Stromal cell of bone marrow (primary cell): Measurements from ENCODE around the gene ATR.

Experiments
- DNase-seq: peaks from one replicate; pipeline ENCODE4 v3.0.0-alpha.2; 2012; ENCODE audit warnings: low read depth

The ATR gene

DNA sequence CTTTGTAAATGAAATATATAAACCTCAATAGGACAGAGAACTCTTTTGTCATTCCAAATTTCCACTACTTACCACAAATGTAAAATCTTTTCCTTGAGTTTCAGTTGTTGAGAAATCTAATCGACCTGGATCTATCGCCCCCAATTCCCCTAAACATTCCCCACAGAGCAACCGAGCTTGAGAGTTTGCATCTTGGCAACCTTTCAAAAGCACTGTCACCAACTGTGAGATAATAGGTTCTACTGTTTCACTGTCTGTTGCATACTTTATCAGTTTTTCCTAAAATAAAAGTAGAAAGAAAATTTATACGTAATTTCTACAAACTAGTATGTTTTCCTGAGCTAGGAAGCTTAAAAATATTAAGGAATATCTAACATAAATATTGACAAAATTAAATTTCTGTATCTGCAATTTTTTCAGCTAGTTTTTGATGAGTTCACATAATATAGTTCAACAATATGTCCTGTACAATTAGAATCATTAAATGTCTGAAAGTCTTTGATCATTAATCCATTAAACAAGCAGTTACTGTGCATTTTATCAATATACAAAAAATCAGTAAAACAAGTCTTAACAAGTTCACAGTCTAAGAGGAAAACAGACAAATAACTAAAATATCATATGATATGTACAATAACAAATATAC, 54.5 kb downstream of the ATR start:
- DNase-seq = no peak

GRCh38 chr3:142509079-142509478, 69.5 kb downstream of the ATR start:
- no peak for DNase-seq

DNA sequence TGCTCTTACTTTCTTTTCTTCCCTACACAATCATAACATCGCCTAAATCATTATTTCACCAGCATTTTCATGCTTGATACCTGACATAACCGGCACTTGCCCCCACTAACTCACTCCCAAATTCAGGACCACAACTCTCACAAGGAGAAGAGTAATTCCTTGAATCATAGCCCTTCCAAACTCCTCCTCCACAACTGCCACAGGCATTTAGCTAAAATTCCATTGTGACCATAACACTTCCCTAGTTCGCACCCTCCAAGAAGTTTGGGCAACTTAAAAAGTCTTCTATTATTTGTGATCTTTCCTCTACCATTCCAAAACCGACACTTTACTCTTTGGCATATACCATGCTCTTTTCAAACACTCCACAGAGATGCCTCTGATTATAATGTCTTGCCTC, 71.3 kb downstream of the ATR start:
- peak; percentile 2 for DNase-seq

- DNase-seq = no peak
Measured at GRCh38 chr3:142502187-142502985, 76.1 kb downstream of the ATR start.

- peak; percentile 62 for DNase-seq
Measured at GRCh38 chr3:142501004-142501926, 77.3 kb downstream of the ATR start.

- DNase-seq = no peak
Measured at GRCh38 chr3:142500211-142500610, 78.3 kb downstream of the ATR start.

- DNase-seq = no peak
Measured at GRCh38 chr3:142498397-142499180, 79.9 kb downstream of the ATR start.

- no peak for DNase-seq
Measured at GRCh38 chr3:142497729-142498128, 80.8 kb downstream of the ATR start.

- no peak for DNase-seq
Measured at GRCh38 chr3:142495103-142495502, 83.4 kb downstream of the ATR start.

DNA sequence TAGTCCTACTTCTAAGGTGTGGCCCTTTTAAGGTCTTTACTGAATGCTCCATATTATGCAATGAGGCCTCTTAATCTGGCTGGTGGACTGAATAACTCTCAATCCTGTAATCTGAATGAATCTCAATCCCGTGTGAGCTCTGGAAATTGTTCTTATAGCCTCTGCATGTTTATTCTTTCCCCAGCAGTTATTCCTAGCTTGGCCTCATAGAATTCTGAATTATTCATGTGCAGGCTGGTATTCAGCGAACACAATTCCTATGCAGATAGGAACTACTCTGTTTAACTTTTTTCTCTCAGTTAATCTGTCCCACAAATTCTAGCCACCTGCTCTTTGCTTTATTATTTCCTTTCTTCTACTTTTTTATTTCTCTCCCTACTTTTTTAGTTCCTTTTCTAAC, 86.3 kb downstream of the ATR start:
- DNase-seq = no peak

- no peak for DNase-seq
Measured at GRCh38 chr3:142489572-142490323, 88.8 kb downstream of the ATR start.

- no peak for DNase-seq
Measured at GRCh38 chr3:142484912-142485435, 93.6 kb downstream of the ATR start.

DNA sequence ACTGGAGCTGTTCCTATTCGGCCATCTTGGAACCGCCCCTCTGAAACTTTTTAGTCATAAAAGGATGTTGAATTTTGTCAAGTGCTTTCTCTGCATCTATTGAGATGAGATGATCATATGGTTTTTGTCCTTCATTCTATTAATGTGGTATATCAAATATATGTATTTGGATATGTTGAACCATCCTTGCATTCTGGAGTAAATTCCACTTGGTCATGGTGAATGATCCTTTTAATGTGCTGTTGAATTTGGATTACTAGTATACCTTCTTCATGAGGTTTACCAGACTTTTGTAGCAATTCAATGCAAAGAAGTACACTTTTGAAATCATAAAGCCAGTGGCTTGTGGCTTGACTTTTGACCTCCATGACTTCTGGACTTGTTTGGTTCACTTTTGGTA, 97.3 kb downstream of the ATR start:
- no peak for DNase-seq

GRCh38 chr3:142470826-142471225, 107.7 kb downstream of the ATR start:
- DNase-seq = no peak

DNA sequence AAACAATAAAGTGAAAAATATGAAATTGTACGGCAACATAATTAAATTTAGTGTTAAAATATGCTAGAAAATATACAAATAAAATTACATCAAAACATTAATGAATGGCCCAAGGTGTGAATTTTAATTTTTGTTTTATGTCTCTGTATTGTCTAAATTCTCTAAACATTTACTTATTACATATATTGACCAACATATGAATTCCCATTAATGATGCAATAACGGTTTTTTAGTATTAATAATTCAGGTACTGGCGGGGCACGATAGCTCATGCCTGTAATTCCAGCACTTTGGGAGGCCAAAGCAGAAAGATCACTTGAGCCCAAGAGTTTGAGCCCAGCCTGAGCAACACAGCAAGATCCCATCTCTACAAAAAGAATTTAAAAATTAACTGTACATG, 110.1 kb downstream of the ATR start:
- no peak for DNase-seq

DNA sequence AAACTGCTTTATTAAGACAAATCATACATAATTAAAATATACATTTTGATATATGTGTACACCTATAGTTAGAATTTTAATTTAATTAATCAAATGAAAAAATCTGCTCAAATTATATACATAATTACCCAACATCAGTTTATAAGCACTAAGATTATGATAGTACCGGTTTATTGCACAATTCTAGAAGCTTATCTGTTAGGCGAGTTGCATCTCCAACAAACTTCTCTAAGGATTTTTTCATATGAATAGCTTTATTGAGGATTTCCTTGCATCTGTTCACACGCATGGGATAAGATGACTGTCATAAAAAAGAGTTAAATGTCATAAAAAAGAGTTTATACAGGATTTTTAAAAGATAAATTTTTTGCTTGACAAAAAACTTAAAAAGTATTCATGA, 110.8 kb downstream of the ATR start:
- DNase-seq = no peak

GRCh38 chr3:142460689-142461088, 117.8 kb downstream of the ATR start:
- no peak for DNase-seq

- DNase-seq = no peak
Measured at GRCh38 chr3:142459929-142460328, 118.6 kb downstream of the ATR start.

DNA sequence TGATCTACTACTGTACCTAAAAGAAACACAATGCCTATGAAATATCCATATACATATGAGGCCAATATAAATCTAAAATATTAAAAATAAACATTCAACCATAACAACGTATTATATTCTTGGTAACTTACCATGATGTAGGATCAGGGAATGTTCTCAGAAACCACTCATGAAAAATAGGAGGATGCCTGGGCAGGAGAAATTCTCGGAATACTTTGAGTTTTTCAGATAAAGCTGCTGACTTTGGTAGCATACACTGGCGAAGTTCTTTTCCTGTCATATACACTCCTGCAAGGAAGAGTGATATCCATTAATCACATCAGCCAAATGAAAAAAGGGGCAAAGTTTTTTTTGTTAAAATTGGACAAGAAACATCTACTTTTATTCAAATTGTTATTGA, 119.4 kb downstream of the ATR start:
- DNase-seq = no peak

- DNase-seq = no peak
Measured at GRCh38 chr3:142450881-142451280, 127.7 kb downstream of the ATR start.

GRCh38 chr3:142450189-142450588, 128.3 kb downstream of the ATR start:
- DNase-seq = no peak
